GM21737 (cell line): ENCODE measurements around the gene AGA.

Experiments used
- ATAC-seq: cut with Tn5 transposase; IDR thresholded peaks from one replicate; pipeline ENCODE4 v1.9.1; 2021; ENCODE audit warnings: mild to moderate bottlenecking, moderate library complexity; ENCODE audit not compliant: unreplicated experiment

Gene AGA

DNA sequence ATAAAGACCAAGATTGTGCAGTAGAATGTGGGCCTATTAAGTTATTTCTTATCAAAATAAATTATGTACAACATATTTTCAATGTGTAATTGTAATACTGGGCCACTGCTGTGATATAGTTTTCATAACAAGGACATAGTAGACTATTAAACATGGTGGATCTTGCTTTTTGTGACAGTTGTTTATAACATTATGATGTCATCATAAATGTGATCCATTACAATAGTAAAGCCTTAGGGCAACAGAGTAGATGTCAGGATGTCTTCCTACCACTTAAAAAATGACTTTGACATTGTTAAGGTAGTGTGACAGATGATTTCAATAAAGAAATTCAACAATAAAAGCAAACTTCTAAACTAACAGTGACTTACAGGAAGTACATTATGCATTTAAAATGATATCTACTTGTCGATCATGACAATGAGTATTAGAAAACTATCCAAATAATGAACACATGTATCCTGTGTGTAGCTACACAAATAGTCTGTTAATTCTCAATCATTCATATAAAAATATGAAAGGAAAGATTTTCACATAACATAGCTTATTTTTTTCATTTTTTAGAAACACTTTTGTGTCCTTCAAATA, 5.3 kb upstream of the AGA start:
- no peak for ATAC-seq

DNA sequence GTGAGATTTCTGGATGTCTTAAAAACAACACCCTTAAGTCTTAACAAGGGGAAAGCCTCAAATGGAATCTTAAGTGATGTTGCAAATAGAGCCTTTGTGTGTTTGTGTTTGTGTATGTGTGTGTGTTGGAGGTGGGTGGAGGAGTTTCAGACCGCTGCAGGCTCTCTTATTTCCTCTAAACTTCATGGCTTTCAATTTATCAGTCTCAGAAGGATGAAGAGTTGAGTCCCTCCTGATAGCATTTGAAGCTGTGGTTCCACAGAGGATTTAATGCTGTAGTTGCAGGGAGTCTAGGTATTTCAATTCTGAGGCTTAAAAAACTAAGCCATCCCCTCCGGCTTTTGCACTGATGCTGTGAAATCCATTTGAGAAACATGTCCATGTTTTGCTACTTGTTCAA, 4.3 kb upstream of the AGA start:
- no peak for ATAC-seq

DNA sequence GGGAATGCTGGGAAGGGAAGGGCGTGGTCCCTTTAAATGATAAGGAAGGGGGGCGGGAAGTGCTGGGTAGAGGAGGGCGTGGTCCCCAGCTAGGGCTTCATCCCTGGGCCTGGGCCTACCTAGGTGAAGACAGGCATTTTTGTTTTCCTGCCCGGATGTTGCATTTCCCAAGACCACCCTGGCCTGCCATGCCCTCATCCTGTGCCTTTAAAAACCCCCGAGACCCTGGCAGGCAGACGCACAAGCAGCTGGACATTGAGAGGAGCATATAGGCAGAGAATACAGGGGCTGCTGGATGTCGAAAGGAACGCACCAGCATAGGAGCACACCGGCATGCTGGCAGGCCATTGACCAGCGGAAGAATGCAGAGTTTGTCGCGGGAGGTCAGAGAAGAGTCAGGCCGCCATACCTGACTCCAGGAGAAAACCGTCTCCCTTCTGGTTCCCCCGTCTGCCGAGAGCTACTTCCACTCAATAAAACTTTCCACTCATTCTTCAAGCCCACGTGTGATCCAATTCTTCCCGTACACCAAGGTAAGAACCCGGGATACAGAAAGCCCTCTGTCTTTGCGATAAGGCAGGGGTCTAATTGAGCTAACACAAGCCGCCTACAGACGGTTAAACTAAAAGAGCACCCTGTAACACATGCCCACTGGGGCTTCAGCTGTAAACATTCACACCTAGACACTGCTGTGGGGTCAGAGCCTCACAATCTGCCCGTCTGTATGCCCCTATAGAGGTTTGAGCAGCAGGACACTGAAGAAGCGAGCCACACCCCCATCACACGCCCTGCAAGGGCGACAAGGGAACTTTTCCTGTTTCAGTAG, 2.9 kb upstream of the AGA start:
- no peak for ATAC-seq

DNA sequence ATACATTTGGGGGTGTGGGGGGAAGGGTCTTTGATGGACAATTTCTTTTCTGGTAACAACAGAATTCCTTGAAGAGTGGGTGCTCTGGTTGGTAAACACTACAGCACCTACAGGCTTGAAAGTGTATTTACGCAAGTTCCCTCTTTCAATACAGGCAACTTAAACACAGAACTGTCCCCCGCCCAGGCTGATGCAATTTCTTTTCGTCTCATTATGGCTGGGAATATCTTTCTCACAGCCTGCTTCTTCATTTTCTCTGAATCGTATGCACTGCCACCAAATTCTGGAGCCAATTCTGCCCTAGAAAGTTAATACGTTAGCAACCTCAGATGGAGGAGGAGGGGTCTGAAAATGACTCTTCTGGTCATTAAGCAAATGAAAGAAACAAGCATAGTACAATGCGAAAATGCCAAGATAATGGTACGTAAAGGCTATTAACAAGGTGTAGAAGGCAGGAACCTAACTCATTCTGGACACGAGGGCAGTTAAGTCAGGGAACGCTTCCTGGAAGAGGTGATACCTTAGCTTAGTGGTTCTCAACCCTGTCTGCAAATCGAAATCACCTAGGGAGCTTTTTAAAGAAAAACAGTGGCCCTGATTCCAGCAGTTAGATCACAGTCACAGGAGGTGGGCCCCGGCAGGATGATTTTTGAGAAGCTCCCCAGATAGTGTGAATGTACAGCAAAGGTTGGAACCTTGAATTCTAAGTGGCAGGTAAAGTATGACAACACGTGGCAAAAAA, 1.0 kb downstream of the AGA start:
- peak; percentile 32 for ATAC-seq

DNA sequence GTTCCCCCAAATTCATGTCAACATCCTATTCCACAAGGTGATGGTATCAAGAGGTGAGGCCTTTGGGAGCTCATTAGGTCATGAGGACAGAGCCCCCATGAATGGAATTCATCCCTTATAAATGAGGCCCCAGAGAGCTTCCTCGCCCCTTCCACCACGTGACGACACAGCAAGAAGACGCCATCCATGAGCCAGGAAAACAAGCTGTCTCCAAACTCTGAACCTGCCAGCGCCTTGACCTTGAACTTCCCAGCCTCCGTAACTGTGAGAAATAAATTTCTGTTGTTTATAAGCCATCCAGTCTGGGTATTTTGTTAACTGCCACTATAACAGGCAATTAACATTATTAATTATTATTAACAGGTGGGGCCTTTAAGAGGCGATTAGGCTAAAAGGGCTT, 5.8 kb downstream of the AGA start:
- no peak for ATAC-seq

DNA sequence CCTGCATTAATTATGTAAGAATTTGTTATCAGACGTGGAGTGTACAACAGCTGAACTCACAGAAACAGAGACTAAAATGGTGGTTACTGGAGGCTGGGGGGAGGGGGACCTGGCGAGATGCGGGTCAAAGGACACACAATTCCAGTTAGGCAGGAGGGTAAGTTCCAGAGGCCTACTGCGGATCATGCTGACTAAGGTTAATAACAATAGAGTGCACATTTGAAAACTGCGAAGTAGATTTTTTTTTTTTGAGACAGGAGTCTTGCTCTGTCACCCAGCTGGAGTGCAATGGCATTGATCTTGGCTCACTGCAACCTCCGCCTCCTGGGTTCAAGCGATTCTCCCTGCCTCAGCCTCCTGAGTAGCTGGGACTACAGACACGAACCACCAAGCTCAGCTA, 7.6 kb downstream of the AGA start:
- ATAC-seq: no peak

DNA sequence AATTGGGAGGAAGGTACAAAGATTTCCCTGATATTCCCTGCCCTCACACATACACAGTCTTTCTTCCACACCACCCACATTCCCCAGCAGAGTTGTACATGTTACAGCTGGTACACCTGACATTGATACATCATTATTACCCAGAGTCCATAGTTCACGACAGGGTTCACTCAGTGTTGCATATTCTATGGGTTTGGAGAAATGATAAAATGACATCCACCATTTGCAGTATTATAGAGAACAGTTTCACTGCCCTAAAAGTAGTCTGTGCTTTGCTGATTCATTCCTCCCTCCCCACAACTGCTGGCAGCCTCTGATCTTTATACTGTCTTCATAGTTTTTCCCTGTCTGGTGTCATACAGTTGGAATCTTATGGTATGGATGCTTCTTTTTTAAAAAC, 15.0 kb downstream of the AGA start:
- no peak for ATAC-seq

DNA sequence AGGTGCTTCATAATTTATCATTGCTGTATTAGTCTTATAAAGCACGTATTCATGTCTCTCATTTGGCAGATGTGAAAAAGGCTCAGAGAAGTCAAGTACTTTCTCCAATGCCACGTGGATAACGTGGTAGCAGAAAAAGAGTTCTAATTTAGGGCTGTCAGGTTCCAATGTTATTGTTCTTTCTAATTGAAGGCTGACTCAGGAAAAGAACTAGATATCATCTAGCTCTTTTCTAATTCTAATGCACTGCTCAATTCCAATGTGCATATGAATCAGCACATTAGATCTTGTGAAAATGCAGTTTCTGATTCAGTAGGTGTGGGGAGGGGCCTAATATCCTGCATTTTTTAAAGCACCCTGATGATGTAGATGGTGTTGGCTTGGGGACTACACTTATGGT, 22.8 kb downstream of the AGA start:
- no peak for ATAC-seq

DNA sequence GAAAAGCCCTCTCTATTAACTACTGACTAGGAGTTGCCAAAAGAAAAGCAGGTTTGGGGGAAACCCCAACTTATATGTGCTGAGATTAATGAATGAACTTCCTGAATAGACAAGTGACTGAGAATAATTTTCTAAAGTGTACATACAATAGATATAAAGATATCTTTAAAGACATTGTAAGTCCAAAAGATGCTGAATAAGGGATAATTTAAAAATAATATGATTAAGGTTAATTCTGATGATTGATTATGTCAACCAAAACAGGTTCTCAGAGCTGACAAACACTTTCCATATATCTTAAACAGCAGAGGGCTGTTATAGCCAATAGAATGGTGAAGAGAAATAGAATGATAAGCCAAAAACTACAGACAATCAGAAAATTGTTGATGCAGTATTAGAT, 28.6 kb downstream of the AGA start:
- ATAC-seq: no peak

DNA sequence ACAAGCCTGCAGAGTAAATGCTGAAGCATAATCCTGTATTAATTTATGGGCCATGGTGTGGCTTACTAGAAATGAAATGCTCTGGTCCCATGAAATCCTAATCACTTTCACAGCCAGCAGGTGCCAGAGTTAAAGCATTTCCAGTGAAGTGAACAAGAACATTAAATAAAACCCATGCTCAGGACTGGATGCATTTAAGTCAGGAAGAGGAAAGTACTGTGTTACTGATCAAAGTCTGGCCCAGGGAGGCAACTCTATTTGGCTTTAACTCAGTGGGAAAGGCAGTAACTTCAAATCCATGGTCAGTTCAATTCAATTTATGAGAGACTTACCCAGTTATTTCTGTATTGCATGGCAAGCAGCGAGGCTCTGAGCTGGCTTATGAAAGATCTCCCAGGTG, 29.2 kb downstream of the AGA start:
- no peak for ATAC-seq

DNA sequence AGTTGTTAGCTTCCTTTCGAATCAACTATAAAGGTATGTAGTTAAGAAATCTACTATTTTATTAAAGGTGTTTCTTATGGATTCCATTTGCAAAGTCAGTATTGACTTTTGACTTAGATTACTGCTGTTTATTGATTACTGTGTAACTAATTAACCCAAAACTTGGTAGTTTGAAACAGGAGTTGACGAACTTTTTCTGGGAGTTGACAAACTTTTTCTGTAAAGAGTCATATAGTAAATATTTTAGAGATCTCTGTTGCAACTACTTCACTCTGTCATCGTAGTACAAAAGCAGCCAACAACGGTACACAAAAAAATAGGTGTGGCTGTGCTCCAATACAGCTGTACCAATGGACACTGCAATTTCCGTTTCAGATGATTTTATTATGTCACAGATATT, 30.2 kb downstream of the AGA start:
- no peak for ATAC-seq

DNA sequence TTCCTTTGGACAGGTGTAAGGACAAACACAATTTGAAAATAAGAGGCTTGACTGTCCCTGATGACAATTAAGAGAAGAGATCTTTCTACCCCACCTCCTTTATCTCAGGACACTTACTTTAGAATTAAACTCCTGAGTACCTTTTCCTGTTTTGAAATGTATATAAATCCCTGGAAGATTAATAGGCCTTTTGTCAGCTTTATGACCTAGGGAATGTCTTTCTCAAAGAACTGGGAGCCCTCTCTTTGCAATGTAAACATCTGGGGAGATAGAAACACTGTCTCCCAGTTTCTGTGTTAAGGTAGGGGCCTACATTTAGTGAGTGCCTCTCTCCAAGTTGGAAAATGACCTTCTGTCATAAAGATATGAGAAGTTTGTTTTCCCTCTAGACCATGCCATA, 31.7 kb downstream of the AGA start:
- ATAC-seq: no peak

DNA sequence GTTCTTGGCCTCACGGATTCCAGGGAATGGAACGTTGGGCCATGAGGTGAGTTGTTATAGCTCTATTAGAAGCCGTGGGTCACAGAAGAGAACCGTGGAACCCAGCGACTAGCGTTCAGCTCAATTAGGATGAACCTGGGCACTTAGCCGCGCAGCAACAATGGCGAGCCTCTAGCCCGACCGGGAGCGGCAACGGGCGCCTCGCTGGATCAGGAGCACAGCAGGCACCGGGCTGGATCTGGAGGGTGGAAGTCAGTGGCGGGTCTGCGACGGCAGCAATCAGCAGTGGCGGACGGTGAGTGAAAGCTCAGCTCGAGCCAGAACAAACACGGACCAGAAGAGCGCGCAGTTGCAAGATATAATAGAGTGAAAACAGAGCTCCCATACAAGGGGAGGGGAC, 34.2 kb downstream of the AGA start:
- ATAC-seq: no peak

DNA sequence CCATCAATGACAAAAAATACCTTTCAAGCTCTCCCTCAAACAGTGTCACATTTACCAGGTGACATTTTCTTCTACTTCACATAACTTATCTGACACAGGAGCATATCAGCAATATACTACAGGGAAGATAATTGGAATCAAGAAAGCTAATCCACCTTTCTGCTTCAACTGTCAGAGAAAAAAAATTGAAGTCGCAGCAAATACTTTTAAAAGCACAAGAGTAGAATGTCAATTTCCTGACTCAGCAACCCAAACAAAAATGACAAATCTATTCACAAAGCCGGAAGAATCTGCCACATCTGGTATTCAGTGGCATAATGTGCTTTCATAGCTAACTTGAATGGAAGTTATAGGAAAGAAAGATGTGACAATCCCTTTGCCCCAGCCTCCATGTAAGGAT, 36.7 kb downstream of the AGA start:
- ATAC-seq: no peak

DNA sequence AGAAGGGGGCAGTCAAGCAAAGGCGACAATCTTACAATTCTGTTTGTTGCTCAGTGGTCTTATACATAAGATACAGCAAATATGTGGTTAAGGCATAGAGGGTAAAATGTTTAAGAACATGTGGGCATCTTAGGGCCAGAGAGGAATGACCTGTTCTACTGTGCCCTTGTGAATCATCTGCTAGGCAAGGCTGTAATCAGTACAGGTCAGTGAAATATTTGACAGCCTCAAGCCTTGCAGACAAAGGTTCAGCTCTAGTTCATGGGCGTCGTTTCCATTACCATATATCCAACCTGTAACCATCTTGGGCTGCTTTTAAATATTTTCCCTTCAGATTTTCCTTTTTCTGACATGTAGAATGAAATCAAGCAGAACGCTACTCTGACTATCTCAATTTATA, 37.3 kb downstream of the AGA start:
- ATAC-seq: no peak

DNA sequence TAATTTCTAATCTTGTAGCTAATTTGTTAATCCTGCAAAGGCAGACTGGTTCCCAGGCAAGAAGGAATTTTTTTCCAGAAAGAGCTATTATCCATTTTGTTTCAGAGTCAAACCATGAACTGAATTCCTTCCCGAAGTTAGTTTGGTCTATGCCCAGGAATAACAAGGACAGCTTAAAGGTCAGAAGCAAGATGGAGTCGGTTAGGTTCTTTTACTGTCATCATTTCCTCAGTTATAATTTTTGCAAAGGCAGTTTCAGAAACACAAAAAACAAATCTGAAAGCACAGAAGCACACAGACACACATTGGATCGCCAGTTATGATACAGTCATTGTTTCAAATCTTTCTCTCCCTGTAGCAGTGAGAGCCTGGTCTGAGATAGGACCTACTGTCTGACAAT, 37.9 kb downstream of the AGA start:
- ATAC-seq: no peak

DNA sequence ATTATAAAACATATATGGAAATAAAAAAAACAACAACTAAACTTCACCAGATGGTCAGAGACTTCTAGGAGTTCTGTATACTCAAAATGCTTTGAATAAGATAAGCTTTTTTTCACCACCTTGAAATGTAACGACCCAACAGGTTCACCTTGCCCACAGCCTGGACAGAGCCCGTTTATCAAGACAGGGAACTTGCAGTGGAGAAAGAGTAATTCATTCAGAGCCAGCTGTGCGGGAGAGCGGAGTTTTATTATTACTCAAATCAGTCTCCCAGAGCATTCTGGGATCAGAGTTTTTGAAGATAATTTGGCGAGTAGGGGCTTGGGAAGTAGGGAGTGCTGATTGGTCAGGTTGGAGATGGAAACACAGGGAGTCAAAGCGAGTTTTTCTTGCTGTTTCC, 38.5 kb downstream of the AGA start:
- ATAC-seq: no peak

DNA sequence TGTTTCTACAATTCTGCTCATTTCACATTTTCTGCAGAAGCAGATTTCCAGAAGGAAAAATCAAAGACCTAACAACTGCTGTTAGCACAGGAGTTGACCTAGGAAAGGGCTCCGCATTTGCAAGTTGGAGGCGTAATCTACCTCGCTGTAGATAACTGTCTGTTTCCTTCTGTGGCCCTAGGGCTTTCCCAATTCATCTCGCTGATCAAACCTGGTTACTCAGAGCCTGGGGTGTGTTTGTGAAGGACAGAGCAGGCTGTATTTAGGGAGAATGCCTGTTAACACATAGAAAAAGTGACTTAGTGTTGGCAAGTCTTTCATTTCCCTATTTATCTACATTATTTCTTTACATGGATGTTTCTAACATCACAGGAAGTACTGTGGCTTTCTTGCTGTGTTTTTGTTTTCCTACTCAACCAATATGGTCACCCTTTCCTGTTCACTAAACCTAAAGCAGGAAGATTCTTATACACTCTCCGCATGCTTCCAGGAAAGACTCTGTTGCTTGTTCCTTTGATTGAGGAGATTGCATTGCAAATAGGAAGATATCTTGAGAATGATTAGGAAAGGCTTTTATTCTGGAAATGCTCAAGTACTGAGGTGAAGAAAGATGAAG, 40.5 kb downstream of the AGA start:
- ATAC-seq: no peak

DNA sequence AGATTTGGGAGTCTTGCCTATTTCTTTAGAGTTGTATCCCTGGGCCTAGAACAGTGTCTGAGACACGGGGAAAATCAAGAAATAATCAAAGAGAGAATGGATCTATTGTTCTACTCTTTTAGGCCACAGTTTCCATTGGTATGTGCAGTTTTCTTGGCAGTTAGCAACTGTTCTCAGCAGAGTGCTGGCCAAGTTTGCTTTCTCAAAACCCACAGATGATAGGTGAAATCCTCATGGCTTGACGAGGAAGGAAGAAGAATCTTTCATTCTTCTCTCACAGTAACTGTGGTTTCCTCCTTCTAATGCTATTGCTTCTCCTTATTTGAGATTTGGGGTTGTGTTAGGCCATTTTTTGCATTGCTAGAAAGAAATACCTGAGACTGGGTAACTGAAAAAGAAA, 42.2 kb downstream of the AGA start:
- ATAC-seq: no peak

DNA sequence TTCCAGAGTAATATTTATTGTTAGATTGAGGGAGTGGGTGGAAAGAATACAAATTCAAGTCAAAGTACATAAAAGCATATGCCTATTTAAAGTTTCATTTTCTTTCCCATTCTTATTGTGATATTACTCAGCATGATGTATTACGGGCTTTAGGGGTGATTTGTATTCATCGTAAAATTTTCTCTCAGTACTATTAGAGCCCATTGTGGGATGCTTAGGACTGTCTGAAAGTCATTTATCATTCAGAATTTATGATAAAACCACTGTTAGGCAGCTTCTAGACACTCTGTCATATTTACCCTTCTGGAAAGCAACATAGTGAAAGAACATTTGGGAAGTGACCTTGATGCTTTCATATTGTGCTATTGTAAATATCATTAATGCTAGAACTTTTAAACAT, 45.9 kb downstream of the AGA start:
- ATAC-seq: no peak

DNA sequence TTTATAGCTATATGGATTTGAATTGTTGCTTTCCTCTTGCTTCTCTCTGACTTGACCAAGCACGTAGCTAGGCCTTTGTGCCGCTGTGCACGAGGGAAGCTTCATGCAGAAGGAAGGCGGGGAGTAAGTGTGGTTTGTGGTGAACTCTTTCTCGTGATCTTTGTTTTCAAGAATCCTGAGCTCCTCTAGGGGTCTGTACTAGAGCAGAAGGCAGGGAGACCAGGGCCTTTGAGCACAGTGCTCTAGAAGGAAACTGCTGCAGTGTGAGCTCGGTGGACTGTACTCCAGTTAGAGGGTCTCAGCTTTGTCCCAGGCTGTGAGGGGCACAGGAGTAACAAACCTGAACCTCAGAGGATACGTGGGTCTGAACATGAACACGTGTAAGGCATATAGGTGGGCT, 49.0 kb downstream of the AGA start:
- no peak for ATAC-seq

DNA sequence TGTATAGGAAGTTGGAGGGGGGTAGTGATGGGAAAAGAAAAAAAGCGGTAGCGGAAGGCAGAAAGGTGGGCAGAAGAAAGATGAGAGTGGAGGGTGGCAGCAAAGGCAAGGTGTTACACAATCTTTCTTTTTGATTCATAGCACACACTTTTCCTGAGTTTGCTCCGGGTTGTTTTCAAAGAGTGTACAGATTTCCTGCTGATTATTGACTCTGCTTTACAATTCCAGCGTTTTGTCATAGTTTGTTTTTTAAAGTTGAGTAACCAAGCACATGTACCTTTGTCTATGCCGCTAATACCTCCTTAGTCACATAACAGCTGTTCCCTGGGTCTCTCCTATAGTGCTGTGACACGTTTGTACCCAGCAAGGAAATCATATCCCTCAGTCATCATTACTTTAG, 50.3 kb downstream of the AGA start:
- ATAC-seq: no peak
